GM19395 (cell line): Measurements from ENCODE around the gene NINL.

Source experiments
- ATAC-seq: cut with Tn5 transposase; IDR thresholded peaks from one replicate; pipeline ENCODE4 v1.9.1; 2021; ENCODE audit warnings: mild to moderate bottlenecking, moderate library complexity; ENCODE audit not compliant: unreplicated experiment

Gene NINL

GRCh38 chr20:25468126-25469075 is 116.9 kb downstream of the NINL start:
- no peak for ATAC-seq

GRCh38 chr20:25467441-25467840 is 117.9 kb downstream of the NINL start:
- ATAC-seq, result no peak

GRCh38 chr20:25466846-25467245 is 118.5 kb downstream of the NINL start:
- no peak for ATAC-seq

GRCh38 chr20:25465243-25466135 is 119.8 kb downstream of the NINL start:
- ATAC-seq, result no peak

- no peak for ATAC-seq
Observed at GRCh38 chr20:25464501-25465242, 120.7 kb downstream of the NINL start.

GRCh38 chr20:25461786-25462545 is 123.4 kb downstream of the NINL start:
- ATAC-seq, result no peak

GRCh38 chr20:25461281-25461650 is 124.1 kb downstream of the NINL start:
- ATAC-seq, result no peak

GRCh38 chr20:25460566-25461280 is 124.6 kb downstream of the NINL start:
- no peak for ATAC-seq

GRCh38 chr20:25459916-25460535 is 125.3 kb downstream of the NINL start:
- ATAC-seq, result no peak

- no peak for ATAC-seq
Observed at GRCh38 chr20:25459111-25459830, 126.1 kb downstream of the NINL start.

GRCh38 chr20:25457886-25458680 is 127.2 kb downstream of the NINL start:
- ATAC-seq, result no peak

- ATAC-seq, result no peak
Observed at GRCh38 chr20:25454153-25454900, 131.0 kb downstream of the NINL start.

- ATAC-seq, result no peak
Observed at GRCh38 chr20:25453035-25453810, 132.1 kb downstream of the NINL start.

- ATAC-seq, result no peak
Observed at GRCh38 chr20:25452333-25452732, 133.0 kb downstream of the NINL start.

- ATAC-seq, result no peak
Observed at GRCh38 chr20:25447671-25448070, 137.7 kb downstream of the NINL start.

GRCh38 chr20:25444556-25444955 is 140.8 kb downstream of the NINL start:
- no peak for ATAC-seq
